GM18951 (cell line): ENCODE measurements around the gene IRAK1.

Experiments used
- POLR2A ChIP-seq: IDR thresholded peaks from 4 replicates; pipeline ENCODE4 v1.6.1; 2011; ENCODE audit warnings: mild to moderate bottlenecking; ENCODE audit not compliant: insufficient read length, insufficient read depth; ENCODE audit errors: extremely low read depth
- in situ Hi-C: fragments of 300-500 bp; cut with MboI; formaldehyde crosslinking; loops from one replicate; pipeline ENCODE4 v1.12.0; 2022; ENCODE audit warnings: low sequenced_read_pairs, mixed read lengths, inconsistent platforms; ENCODE audit not compliant: unreplicated experiment

Gene IRAK1

DNA sequence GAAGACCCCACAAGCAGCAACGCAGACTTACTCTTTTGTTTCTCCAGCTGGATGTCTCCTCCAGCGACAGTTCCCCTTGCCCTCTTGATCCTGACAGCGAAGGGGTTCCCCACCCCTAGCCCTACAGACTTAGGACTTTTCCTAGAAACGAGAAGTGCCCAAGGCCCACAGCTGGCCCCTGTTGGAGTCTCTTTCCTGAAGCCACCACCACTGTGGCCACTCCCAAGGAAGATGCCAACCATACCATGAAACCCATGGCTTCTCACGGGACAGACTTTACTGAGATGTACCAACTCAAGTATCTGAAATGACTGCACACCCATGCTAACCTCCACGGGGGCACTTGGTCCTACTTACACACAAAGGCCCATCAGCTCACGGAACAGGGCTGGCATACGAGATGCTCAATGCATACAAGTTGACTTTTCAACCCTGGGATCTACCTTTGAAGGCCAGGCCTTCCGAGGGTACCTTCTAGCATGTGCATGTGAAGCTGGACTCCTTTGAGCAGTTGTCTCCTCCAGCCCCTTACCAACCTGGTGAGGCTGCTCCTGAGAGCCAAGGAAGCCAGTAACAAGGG is 924 bp upstream of the IRAK1 start:
- TF ChIP-seq POLR2A = no peak
- in situ Hi-C loops = loop anchor here (25.0 kb wide), 1 partner anchor 517 kb away; the partner anchor contains the start of genes G6PD and IKBKG

DNA sequence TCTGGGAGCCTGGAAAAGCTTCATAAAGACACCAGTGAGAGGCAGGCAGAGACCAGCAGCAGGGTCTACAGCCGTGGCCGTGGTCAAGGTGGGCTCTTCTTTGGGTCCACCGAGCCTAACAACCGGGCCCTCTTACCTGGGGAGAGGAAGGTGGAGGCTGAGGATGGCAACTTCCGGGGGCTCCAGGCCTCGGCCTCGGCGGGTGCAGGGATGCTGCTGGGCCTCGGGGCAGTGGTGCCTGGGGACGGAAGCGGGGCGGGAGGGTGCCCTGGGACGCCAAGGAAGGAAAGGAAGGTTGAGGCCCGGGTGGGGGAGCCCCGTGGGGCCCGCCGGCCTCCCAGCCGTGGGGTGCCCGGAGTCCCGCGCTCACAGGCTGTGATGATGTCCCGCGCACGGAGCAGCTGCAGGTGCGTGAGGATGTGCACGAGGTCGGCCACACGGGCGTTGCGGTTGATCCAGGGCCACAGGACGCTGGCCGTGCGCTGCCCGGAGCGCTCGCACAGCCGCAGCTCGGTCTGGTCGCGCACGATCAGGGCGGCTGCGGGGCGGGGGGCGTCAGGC is 561 bp downstream of the IRAK1 start:
- no peak for TF ChIP-seq POLR2A
- in situ Hi-C loops = loop anchor here (25.0 kb wide), 1 partner anchor 518 kb away; the partner anchor contains the start of genes G6PD and IKBKG

DNA sequence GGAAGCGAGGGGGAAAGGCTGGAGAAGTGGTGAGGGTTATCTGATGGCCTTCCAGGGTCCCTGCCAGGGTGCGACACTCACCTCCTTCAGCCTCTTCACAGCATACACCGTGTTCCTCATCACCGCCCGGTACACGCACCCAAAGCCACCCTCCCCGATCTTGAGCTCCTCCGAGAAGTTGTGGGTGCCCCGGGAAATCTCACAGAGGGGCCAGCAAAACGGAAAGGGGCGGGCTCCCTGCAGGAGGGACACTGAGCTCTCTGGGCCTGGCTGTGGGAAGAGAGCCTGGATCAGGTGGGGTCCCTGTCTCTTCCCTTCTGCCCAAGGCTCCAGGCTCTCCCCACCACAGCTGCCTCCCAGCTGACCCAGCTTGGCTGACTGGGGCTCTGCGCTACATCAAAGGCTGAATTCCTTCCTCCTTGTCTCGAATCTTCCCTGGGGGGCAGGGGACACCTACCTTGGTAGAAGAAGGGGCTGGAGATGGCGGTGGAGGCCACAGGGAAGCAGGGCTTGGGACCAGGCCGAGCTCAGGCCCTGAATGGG is 1.1 kb downstream of the IRAK1 start:
- no peak for TF ChIP-seq POLR2A
- in situ Hi-C loops = loop anchor here (25.0 kb wide), 1 partner anchor 519 kb away; the partner anchor contains the start of genes G6PD and IKBKG

DNA sequence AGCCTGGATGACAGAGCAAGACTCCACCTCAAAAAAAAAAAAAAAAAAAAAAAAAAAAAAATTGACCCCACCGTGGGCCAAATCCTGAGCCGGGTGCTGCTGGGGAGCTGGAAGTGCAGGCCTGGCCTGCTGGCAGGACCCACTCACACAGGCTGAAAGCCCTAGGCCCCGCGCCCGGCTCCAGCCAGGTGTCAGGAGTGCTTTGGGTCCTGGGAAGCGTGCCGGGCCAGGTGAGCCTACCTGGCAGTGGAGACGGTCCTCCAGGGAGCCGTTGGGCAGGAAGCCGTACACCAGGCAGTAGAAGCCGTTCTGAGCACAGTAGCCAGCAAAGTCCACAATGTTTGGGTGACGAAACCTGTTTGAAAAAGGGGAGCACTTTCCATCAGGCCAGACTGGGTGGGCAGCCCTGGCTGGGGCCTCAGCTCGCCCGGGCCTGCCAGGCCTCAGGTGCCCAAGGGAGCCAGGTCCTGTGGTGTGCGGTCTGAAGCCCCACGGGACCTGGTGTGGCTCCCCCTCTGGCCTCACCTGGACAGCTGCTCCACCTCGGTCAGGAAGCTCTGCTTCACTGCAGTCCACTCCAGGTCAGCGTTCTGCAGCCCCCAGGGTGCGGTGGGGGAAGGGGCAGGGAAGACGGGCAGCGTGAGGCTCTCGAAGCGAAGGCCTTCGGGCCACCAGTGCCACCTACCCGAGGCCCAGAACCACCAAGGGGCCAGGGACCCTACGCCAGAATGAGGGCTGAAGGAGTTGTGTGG is 1.8 kb downstream of the IRAK1 start:
- in situ Hi-C loops = loop anchor here (25.0 kb wide), 1 partner anchor 519 kb away; the partner anchor contains the start of genes G6PD and IKBKG
- TF ChIP-seq POLR2A = no peak

DNA sequence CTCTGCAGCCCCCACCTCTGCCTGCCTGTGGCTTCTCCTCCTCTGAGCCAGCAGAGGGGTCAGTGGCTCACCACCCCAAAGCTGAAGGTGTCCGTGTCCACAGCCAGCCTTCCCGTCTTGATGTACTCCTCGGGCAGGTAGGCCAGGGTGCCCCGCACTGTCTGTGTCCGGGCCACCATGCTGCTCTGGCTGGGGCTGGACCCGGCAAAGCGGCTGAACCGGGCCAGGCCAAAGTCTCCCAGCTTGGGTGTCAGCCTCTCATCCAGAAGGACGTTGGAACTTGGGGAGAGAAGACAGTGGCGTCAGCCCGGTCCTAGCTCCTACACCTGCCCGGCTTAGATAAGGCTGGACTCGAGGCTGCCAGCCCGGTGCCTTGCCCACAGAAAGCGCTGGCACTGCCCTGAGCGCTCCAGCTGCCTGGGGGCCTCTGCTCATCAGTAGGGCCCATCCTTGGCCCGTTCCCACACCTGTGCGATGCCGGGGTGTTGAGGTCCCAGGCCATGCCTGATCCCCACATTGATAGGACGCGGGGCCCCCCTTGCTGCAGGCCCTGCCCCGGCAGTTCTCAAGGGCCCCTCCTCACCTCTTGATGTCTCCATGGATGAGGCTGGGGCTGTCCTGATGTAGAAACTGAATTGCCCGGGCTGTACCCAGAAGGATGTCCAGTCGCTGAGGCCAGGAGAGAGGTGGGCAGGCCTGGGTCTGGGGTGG is 3.2 kb downstream of the IRAK1 start:
- in situ Hi-C loops = loop anchor here (25.0 kb wide), 1 partner anchor 521 kb away; the partner anchor contains the start of genes G6PD and IKBKG
- TF ChIP-seq POLR2A = no peak

DNA sequence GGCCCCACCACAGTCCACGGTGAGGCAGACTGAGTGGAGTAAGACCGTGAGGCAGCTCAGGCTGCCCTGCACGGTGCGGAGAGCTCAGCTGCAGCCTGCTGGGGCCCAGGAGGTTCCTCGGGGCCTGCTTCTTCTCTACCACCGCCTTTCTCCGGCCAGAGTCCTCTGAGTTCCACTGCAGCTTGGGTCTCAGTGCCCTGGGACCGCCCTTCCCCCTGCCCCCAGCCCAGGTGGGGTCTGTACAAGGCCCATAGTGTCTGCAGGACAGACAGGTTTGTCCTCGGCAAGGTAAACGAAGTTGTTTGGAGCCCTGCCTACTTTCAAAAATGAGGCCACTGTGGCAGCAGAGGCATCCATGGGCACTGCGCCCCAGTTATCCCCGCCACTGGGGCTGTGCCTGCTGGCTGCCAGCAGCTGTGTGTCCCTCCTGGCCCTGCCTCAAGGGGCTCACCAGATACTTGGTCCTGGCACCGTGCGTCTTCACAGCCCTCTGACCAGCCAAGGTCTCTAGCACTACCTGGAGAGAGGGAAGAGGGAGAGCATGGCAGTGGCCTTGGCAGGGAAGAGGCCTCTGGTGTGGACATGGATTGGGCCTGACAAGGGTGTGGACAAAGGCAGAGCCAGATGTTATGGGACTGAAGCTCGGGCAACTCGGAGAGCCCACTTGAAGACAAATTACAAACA is 4.0 kb downstream of the IRAK1 start:
- in situ Hi-C loops = loop anchor here (25.0 kb wide), 1 partner anchor 522 kb away; the partner anchor contains the start of genes G6PD and IKBKG
- TF ChIP-seq POLR2A = no peak

DNA sequence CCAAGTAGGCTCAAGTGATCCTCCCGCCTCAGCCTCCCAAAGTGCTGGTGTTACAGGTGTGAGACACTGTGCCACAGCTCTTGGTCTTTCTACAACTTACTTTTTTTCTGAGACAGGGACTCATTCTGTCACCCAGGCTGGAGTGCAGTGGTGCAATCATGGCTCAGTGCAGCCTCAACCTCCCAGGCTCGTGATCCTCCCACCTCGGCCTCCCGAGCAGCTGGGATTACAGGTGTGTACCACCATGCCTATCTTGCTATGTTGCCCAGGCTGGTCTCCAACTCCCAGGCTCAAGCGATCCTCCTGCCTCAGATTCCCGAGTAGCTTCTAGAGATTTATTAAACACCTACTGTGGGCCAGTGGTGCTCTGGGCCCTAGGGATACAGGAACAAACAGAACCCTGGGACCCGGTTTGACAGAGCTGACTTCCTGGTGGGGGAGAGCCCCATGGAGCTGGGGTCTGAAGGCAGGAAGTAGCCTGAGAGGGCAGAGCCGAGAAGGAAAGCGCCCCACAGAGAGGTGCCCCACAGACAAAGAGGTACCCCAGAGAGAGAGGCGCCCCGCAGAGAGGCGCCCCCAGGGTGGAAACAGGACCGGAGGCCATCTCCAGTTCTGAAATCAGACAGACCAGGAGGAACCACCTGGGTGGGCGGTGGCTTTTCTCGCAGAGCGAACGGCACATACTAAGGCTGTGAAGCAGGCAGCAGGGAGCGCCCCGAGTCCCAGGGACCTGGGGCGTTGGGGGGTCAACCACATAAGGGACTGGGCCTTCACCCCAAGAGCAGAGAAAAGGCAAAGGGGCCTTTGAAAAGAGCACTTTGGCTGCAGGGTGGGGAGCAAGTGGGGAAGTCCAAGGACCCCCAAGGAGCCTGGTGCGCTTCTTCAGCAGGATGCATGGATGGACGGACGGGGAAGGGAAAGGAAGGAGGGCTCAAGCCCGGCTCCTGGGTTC is 5.0 kb downstream of the IRAK1 start:
- in situ Hi-C loops = loop anchor here (25.0 kb wide), 1 partner anchor 523 kb away; the partner anchor contains the start of genes G6PD and IKBKG
- no peak for TF ChIP-seq POLR2A

DNA sequence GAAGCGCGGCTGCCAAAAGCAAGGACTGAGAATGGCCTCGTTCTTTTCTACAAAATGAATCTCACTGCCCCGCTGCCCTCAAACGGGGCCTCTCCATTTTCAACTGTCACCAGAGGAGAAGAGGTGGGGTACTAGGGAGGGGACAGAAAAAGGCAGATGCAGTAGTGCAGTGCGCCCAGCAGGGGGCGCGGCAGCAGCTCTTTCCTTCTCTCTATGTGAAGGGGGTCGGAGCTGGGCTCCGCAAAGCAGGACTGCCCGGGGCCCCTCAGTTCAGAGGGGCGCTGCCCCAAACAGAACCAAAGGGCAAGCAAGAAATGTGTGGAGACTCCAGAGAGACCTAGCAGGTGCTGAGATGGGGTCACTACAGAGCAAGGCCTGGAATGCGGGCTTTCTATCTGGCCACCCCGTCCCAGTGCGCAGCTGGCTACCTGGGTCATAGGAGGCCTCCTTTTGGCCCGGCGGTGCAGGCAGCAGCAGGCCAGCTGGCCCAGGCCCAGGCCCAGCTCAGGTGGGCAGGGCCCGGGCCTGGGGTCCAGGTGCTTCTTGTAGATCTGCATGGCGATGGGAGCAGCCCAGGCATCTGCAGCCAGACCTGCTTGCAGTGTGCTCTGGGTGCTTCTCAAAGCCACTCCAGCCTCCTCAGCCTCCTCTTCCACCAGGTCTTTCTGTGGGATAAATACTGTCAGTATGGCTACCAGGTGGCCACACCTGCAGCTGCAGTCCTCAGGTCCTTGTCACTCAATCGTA is 5.9 kb downstream of the IRAK1 start:
- no peak for TF ChIP-seq POLR2A
- in situ Hi-C loops = loop anchor here (25.0 kb wide), 1 partner anchor 524 kb away; the partner anchor contains the start of genes G6PD and IKBKG

DNA sequence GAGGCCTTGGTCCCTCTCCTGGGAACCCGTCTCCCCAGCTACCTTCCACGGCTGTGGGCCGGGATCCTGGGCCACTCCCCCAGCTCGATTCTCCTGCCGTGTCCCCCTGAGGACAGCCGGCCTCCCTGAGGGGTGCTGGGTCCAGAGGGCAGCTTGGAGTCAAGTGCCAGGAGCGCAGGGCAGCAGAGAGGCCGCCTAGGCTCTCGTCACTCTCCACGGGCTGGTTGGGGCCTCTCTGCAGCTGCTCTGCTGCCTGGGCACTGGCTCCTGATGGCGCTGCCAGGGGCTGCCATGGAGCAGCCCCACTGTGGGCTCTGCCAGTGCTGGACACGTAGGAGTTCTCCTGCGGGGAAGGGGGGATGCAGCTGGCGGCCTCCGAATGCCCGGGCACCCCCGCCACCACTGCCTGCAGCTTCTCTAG is 6.7 kb downstream of the IRAK1 start:
- in situ Hi-C loops = loop anchor here (25.0 kb wide), 1 partner anchor 524 kb away; the partner anchor contains the start of genes G6PD and IKBKG
- no peak for TF ChIP-seq POLR2A

DNA sequence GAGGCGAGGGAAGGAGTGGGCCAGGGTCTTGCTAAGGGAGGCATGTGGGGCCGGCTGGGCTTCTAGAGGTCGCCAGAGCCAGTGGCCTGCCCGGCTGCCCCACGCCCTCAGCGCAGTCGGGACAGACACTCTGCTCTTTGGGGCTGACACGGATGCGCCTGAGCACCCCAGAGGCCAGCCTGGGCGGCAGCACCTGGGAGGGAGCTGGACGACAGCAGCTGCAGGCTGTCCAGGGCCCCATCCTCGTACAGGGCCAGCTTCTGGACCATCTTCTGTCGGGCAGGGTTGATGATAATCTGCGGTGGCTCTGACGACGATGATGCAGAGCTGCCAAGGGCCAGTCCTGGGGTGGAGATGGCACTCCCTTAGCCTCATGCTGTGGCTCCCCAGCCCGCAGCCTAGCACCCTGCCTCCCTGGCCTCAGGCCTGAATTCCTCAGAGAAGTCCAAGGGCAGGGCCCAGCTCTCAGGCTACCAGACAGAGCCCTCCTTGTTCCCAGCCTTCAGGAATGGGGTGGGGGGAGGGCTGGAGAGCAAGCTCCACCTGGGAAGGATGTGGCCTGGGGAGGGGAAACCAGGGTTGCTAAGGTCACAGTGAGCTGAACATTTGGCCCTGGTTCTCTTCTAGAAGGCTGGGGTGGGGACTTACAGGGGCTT is 7.2 kb downstream of the IRAK1 start:
- no peak for TF ChIP-seq POLR2A
- in situ Hi-C loops = loop anchor here (25.0 kb wide), 1 partner anchor 525 kb away; the partner anchor contains the start of genes G6PD and IKBKG
